Central memory CD8-positive, alpha-beta T cell (primary cell): ENCODE measurements around the gene PSPH.
"Not testable (repeated sequence)": the region's sequence is repeated elsewhere in the genome, so short reads cannot be mapped to it uniquely, and the experiment has no call there.

Experiments used
- ATAC-seq: fragments of 150-1000 bp; cut with Tn5 transposase; replicated peaks from 2 replicates; pipeline ENCODE4 v1.10.0; 2022; ENCODE audit warnings: mild to moderate bottlenecking, moderate FRiP score, moderate number of reproducible peaks; ENCODE audit not compliant: poor library complexity, severe bottlenecking; ENCODE audit errors: extremely low read depth
- DNase-seq, 2 donors: peaks; one replicate each; pipeline ENCODE4 v3.0.0; 2021; ENCODE audit warnings: low spot score in 2 of 2
- H3K27ac Mint-ChIP-seq: one replicate; pipeline ENCODE4 v1.8.0; 2022; ENCODE audit warnings: low read depth, mild to moderate bottlenecking, moderate library complexity, mixed read lengths
- H3K27me3 Mint-ChIP-seq: one replicate; pipeline ENCODE4 v1.8.0; 2022; ENCODE audit warnings: mixed read lengths
- H3K36me3 Mint-ChIP-seq: one replicate; pipeline ENCODE4 v1.8.0; 2022; ENCODE audit warnings: mild to moderate bottlenecking, moderate library complexity, mixed read lengths; ENCODE audit not compliant: insufficient read depth
- H3K4me1 Mint-ChIP-seq: one replicate; pipeline ENCODE4 v1.8.0; 2022; ENCODE audit warnings: mixed read lengths
- H3K4me3 Mint-ChIP-seq: one replicate; pipeline ENCODE4 v1.8.0; 2022; ENCODE audit warnings: mild to moderate bottlenecking, moderate library complexity, mixed read lengths
- H3K9me3 Mint-ChIP-seq: one replicate; pipeline ENCODE4 v1.8.0; 2022; ENCODE audit warnings: mixed read lengths

PSPH gene

DNA sequence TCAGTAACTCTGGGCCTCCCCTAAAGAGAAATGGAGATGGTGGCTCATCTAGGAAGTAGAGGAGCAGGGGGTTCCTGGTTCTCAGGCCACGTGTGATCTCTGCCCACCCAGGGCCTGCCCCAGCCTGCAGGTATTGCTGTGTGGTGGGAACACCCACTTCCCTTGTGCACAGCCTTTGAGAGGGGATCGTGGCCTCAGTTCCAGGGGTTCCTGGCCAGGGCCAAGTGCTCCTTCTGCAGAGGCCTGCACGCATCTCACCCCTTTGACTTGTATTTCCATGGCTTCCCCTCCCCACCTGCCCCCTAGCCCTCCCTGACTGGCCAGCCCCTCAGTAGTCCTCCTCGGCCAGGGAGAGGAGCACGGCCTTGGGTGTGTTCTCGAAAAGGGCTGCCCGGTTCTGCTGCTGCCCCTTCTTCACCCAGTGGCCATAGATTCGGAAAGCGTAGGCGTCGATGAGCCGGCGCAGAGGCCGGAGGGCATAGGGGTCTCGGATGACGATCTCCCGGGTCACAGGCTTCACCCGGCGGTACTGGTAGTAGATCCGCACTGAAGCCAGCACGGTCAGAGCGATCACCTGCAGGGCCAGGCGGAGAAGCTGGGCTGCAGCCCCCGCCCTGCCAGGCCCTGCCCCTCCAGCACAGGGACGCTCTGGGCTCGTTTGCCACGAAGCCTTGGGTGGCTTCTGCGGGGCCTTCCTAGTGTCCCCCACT lies 29.6 kb upstream of the PSPH start:
- not testable (repeated sequence) for H3K4me3 Mint-ChIP-seq, ATAC-seq, H3K36me3 Mint-ChIP-seq, H3K9me3 Mint-ChIP-seq, H3K27me3 Mint-ChIP-seq, H3K4me1 Mint-ChIP-seq, DNase-seq, H3K27ac Mint-ChIP-seq

DNA sequence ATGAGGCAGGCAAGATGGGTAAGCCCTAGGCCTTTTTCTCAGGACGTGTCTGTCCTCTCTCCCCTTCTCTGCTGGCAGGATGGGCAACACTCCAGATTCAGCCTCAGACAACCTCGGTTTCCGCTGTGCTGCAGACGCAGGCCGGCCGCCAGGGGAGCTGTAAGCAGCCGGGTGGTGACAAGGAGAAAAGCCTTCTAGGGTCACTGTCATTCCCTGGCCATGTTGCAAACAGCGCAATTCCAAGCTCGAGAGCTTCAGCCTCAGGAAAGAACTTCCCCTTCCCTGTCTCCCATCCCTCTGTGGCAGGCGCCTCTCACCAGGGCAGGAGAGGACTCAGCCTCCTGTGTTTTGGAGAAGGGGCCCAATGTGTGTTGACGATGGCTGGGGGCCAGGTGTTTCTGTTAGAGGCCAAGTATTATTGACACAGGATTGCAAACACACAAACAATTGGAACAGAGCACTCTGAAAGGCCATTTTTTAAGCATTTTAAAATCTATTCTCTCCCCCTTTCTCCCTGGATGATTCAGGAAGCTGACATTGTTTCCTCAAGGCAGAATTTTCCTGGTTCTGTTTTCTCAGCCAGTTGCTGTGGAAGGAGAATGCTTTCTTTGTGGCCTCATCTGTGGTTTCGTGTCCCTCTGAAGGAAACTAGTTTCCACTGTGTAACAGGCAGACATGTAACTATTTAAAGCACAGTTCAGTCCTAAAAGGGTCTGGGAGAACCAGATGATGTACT lies 28.4 kb upstream of the PSPH start:
- ATAC-seq (no peak), DNase-seq (no peak)
- Mint-ChIP-seq H3K9me3 (no peaks in the 10 kb centered on the region), H3K27ac (peak overlapping the region; percentile 40), H3K36me3 (peaks cover 11% of the 10 kb centered on the region), H3K4me1 (no peaks in the 10 kb centered on the region), H3K27me3 (no peaks in the 10 kb centered on the region), H3K4me3 (no peak overlapping the region)

DNA sequence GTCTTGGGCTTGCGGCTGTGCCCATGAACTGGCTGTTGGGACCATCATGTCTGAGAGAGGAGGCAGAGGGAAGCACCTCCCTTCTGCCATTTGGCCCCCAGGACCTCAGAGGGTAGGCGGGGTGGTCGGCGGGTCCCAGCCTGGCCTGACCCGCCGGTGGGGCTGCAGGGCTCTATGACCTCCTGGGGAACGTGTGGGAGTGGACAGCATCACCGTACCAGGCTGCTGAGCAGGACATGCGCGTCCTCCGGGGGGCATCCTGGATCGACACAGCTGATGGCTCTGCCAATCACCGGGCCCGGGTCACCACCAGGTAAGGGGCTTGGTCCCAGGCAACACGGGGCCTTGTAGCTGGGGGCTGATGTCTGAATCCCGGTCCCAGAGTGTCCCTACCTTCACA lies 27.0 kb upstream of the PSPH start:
- DNase-seq: no peak
- ATAC-seq: no peak
- H3K4me3 Mint-ChIP-seq: no peak overlapping the region
- peaks cover 22% of the 10 kb centered on the region for H3K36me3 Mint-ChIP-seq
- H3K9me3 Mint-ChIP-seq: no peaks in the 10 kb centered on the region
- H3K27me3 Mint-ChIP-seq: no peaks in the 10 kb centered on the region
- H3K27ac Mint-ChIP-seq: no peak overlapping the region
- peaks cover 6% of the 10 kb centered on the region for H3K4me1 Mint-ChIP-seq

DNA sequence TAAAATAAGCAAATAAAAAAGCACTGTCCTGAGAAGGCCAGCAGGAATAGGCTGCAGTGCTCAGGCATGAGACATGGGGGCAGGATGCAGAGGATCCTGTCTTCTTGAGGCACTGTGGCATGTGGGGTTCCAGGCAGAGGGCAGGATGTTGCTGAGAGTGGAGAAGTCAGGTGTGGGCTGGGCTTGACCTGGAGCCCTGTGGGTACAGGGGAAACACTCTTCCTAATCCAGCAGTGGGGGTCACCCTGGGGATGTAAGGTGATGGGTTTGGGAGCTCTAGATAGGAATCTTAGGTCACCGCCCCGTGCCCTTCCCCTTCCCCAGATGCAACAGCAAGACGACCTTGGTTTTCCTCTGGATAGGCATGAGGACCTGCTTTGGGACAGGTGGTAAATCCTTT lies 26.4 kb upstream of the PSPH start:
- H3K36me3 Mint-ChIP-seq: peaks cover 22% of the 10 kb centered on the region

DNA sequence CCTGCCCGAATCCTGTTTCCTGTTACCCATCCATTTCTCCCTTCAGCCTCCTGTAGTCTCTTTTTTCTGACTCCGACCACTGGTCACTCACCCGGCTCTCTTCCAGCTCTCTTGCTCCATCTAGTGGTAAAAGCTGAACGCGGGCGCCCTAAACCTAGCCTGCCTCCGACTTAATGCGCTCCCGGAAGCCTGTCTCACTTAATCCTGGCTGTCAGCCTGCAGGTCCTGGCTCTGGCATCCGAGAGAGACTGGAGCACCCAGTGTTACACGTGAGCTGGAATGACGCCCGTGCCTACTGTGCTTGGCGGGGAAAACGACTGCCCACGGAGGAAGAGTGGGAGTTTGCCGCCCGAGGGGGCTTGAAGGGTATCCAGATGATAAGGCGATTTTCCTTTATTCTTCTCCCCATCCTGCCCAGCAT lies 23.1 kb upstream of the PSPH start:
- DNase-seq: peak; percentile 48 to 53
- Mint-ChIP-seq H3K27me3 (no peaks in the 10 kb centered on the region), H3K27ac (no peak overlapping the region), H3K4me3 (no peak overlapping the region), H3K4me1 (peaks cover 6% of the 10 kb centered on the region), H3K36me3 (peaks cover 40% of the 10 kb centered on the region), H3K9me3 (no peaks in the 10 kb centered on the region)
- peak; percentile 80 for ATAC-seq

More for the DNA sequence above, 26.4 kb upstream of the PSPH start:
- no peak overlapping the region for H3K4me3 Mint-ChIP-seq
- peaks cover 6% of the 10 kb centered on the region for H3K4me1 Mint-ChIP-seq
- ATAC-seq (no peak), DNase-seq (no peak)
- H3K27ac Mint-ChIP-seq: no peak overlapping the region
- H3K9me3 Mint-ChIP-seq: no peaks in the 10 kb centered on the region
- H3K27me3 Mint-ChIP-seq: no peaks in the 10 kb centered on the region

DNA sequence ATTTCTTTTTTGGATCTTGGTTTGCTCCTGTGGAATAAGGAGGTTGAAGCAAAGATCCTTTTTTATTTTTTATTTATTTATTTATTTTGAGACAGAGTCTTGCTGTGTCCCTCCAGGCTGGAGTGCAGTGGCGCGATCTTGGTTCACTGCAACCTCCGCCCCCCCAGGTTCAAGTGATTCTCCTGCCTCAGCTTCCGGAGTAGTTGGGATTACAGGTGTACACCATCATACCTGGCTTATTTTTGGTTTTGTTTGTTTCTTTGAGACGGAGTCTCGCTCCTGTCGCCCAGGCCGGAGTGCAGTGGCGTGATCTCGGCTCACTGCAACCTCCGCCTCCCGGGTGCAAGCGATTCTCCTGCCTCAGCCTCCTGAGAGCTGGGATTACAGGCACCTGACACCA lies 15.1 kb upstream of the PSPH start:
- peaks cover 50% of the 10 kb centered on the region for H3K36me3 Mint-ChIP-seq
- not testable (repeated sequence) for H3K9me3 Mint-ChIP-seq, H3K27me3 Mint-ChIP-seq, H3K27ac Mint-ChIP-seq, ATAC-seq, H3K4me3 Mint-ChIP-seq, DNase-seq
- peaks cover 28% of the 10 kb centered on the region for H3K4me1 Mint-ChIP-seq

DNA sequence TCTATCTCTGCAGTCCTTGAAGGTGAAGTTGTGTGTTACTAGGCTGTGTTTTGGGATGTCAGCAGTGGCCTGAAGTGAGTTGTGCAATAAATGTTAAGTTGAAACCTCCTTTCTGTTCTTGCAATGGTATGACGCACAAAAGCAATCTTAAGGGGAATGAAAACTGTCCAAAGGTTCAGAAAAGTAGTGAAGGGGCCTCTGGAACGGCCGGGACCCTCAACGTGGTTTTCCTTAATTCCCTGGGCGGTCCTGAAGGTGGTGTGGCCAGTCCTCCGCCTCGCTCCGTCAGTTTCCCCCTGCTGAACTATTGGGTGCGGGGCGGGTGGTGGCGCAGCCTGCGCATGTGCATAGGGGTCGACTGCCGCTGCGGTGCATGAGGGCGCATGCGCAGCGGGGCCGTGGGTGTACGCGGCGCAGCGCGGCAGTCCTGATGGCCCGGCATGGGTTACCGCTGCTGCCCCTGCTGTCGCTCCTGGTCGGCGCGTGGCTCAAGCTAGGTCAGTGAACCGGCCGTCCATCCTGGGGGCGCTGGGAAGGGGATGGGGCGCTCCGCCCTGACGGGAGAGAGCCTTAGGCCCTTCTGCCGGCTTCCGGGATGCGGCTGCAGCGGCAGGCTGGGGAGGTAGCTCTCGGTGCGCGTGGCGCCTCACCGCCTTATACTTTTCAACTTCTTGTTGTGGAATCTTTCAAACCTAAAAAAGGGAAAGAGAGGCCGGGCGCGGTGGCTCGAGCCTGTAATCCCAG lies 12.8 kb upstream of the PSPH start, which contains the start of gene SUMF2:
Gene SUMF2, plus strand, starts transcription at position 405 of the 744 bp plus-strand sequence. Its CDS starts 26 bp downstream, at position 431.
- peak; percentile 86 for ATAC-seq
- Mint-ChIP-seq H3K27me3 (no peaks in the 10 kb centered on the region), H3K4me3 (peak within 1 kb of the TSS; percentile 92), H3K36me3 (peaks cover 53% of the 10 kb centered on the region), H3K4me1 (peaks cover 28% of the 10 kb centered on the region), H3K27ac (peak within 1 kb of the TSS; percentile 95), H3K9me3 (no peaks in the 10 kb centered on the region)
- DNase-seq: peak; percentile 79 to 86

DNA sequence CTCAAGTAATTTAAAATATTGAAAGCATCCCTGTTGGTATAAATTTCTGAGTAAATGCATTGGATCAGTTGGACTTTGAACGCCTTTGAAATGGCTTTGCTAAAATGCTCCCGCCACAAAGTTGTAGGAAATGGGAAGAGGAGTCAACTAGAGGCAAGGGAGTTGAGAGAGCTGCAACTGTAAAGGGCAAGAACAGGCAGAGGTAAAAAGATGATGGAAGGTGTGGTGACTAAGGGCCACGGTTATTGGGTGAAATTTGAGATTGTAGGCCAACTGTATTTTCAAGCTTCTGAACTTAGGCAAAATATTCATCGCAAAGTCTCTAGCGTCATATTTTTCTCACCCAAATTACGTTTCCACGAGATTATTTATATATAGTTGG lies 12.2 kb upstream of the PSPH start:
- H3K4me3 Mint-ChIP-seq: peak overlapping the region; percentile 92
- H3K9me3 Mint-ChIP-seq: no peaks in the 10 kb centered on the region
- H3K27ac Mint-ChIP-seq: peak overlapping the region; percentile 95
- DNase-seq (no peak), ATAC-seq (no peak)
- no peaks in the 10 kb centered on the region for H3K27me3 Mint-ChIP-seq
- H3K4me1 Mint-ChIP-seq: peaks cover 28% of the 10 kb centered on the region
- peaks cover 52% of the 10 kb centered on the region for H3K36me3 Mint-ChIP-seq

DNA sequence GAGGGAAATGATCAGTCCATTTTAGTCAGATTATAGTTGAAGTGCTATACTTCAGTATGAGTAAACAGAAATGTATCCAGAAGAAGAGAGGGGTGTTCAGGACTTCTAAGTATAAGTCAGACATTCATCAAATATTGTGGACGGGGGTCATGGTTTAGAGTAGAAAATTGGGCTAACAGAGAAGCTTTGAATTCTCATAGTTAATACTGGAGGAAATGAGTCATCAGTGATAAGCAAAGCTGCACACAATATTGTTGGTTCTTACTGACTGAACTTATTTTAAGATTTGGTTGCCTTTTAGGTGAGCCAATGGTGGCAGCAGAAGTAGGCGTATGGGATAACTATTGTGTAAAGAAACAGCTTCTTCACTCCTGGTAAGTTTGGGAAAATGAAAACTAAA lies 11.1 kb upstream of the PSPH start:
- no peaks in the 10 kb centered on the region for H3K9me3 Mint-ChIP-seq
- peaks cover 28% of the 10 kb centered on the region for H3K4me1 Mint-ChIP-seq
- peak overlapping the region; percentile 19 for H3K4me3 Mint-ChIP-seq
- no peak for ATAC-seq
- H3K27ac Mint-ChIP-seq: peak overlapping the region; percentile 95
- H3K36me3 Mint-ChIP-seq: peaks cover 59% of the 10 kb centered on the region
- no peak for DNase-seq
- H3K27me3 Mint-ChIP-seq: no peaks in the 10 kb centered on the region

DNA sequence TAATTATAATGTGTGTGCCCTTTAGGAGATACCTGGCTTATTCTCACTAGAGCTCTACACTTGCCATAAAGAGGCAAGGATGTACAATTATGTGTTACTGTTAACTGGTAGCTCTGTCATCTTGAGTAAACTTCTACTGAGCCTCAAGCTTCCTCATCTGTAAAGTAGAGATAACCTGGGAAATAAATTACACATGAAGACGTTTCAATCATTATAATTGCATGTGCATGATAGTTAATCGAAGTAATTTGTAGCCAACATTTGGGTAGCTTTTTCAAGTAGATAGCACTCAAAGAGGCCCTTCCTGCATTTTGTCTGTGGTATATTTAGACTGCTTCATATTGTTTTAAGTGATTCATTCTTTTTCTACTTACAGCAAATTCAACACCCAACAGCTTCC lies 2.7 kb upstream of the PSPH start:
- H3K27me3 Mint-ChIP-seq: no peaks in the 10 kb centered on the region
- no peaks in the 10 kb centered on the region for H3K9me3 Mint-ChIP-seq
- ATAC-seq (no peak), DNase-seq (no peak)
- H3K27ac Mint-ChIP-seq: no peak overlapping the region
- H3K4me3 Mint-ChIP-seq: no peak overlapping the region
- H3K36me3 Mint-ChIP-seq: peaks cover 60% of the 10 kb centered on the region
- H3K4me1 Mint-ChIP-seq: peaks cover 21% of the 10 kb centered on the region

DNA sequence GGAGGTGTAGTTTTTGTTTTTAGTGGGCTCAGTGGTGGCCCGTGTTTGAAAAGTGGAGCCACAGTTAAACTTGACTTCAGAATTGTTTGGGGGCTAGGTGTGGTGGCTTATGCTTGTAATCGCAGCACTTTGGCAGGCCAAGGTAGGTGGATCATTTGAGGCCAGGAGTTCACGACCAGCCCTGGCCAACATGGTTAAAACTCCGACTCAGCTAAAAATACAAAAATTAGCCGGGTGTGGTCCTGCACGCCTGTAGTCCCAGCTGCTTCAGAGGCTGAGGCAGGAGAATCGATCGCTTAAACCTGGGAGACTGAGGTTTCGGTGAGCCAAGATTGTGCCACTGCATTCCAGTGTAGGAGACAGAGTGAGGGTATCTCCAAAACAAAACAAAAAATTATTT lies 2.1 kb upstream of the PSPH start:
- peaks cover 55% of the 10 kb centered on the region for H3K36me3 Mint-ChIP-seq
- no peak for DNase-seq
- H3K4me3 Mint-ChIP-seq: no peak overlapping the region
- no peak for ATAC-seq
- peak overlapping the region; percentile 32 for H3K27ac Mint-ChIP-seq
- H3K4me1 Mint-ChIP-seq: peaks cover 21% of the 10 kb centered on the region
- H3K27me3 Mint-ChIP-seq: no peaks in the 10 kb centered on the region
- H3K9me3 Mint-ChIP-seq: no peaks in the 10 kb centered on the region

DNA sequence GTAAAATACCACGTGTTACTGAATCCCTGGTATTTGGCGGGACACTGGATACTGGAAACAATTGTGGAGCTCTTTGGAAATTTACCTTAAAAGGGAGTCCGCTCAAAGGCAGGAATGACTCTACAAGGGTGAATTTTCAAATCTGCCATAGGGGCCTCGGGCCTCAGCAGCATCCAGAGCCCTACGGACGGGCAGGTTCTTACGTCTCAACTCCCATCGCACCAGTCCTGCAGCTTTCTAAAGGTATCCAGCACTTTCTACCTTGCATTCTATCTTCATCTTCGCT lies 248 bp downstream of the PSPH start:
- H3K4me3 Mint-ChIP-seq: peak overlapping the region; percentile 85
- peak overlapping the region; percentile 92 for H3K27ac Mint-ChIP-seq
- H3K9me3 Mint-ChIP-seq: no peaks in the 10 kb centered on the region
- ATAC-seq (no peak), DNase-seq (no peak)
- peaks cover 32% of the 10 kb centered on the region for H3K36me3 Mint-ChIP-seq
- no peaks in the 10 kb centered on the region for H3K27me3 Mint-ChIP-seq
- peaks cover 21% of the 10 kb centered on the region for H3K4me1 Mint-ChIP-seq

DNA sequence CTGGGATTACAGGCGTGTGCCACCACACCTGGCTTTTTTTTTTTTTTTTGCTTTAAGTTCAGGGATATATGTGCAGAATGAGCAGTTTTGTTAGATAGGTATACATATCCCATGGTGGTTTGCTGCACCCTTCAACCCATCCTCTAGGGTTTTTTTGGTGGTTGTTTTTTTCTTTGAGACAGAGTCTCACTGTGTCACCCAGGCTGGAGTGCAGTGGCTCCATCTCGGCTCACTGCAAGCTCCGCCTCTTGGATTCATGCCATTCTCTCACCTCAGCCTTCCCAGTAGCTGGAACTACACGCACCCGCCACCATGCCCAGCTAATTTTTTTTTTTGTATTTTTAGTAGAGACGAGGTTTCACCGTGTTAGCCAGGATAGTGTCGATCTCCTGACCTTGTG lies 2.5 kb downstream of the PSPH start:
- Mint-ChIP-seq H3K36me3 (peaks cover 15% of the 10 kb centered on the region), H3K4me1 (peaks cover 18% of the 10 kb centered on the region)
- not testable (repeated sequence) for H3K4me3 Mint-ChIP-seq, H3K9me3 Mint-ChIP-seq, H3K27me3 Mint-ChIP-seq, DNase-seq, H3K27ac Mint-ChIP-seq, ATAC-seq
